GM12872 (cell line): ENCODE results near the gene PTPRCAP.

ENCODE experiments used
- TF ChIP-seq, protein P1 (sequence below): IDR thresholded peaks from 3 replicates; pipeline ENCODE4 v1.5.1; 2011; ENCODE audit warnings: low read depth, mild to moderate bottlenecking, low read length, moderate library complexity; ENCODE audit not compliant: insufficient read depth

PTPRCAP gene

GRCh38 chr11:67449116-67449844 lies 11.8 kb upstream of the PTPRCAP start:
- TF ChIP-seq, protein P1, sequence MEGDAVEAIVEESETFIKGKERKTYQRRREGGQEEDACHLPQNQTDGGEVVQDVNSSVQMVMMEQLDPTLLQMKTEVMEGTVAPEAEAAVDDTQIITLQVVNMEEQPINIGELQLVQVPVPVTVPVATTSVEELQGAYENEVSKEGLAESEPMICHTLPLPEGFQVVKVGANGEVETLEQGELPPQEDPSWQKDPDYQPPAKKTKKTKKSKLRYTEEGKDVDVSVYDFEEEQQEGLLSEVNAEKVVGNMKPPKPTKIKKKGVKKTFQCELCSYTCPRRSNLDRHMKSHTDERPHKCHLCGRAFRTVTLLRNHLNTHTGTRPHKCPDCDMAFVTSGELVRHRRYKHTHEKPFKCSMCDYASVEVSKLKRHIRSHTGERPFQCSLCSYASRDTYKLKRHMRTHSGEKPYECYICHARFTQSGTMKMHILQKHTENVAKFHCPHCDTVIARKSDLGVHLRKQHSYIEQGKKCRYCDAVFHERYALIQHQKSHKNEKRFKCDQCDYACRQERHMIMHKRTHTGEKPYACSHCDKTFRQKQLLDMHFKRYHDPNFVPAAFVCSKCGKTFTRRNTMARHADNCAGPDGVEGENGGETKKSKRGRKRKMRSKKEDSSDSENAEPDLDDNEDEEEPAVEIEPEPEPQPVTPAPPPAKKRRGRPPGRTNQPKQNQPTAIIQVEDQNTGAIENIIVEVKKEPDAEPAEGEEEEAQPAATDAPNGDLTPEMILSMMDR = no peak

GRCh38 chr11:67448220-67448609 lies 10.7 kb upstream of the PTPRCAP start:
- TF ChIP-seq, protein P1 = no peak

DNA sequence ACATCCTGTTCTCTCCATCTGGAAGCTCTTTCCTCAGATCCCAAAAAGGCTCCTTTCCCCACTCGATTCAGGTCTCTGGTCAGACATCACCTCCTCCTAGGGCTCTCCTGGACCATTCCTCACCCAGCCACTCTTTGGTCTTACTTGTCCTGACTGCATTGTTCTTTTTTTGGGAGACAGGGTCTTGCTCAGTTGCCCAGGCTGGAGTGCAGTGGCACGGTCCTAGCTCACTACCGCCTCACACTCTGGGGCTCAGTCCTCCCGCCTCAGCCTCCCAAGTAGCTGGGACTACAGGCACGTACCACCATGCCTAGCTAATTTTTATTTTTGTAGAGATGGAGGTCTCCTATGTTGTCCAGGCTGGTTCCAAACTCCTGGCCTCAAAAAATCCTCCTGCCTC lies 8.0 kb upstream of the PTPRCAP start:
- TF ChIP-seq, protein P1 = no peak

- TF ChIP-seq, protein P1 = no peak
Observed at GRCh38 chr11:67442504-67443404, 5.3 kb upstream of the PTPRCAP start.

DNA sequence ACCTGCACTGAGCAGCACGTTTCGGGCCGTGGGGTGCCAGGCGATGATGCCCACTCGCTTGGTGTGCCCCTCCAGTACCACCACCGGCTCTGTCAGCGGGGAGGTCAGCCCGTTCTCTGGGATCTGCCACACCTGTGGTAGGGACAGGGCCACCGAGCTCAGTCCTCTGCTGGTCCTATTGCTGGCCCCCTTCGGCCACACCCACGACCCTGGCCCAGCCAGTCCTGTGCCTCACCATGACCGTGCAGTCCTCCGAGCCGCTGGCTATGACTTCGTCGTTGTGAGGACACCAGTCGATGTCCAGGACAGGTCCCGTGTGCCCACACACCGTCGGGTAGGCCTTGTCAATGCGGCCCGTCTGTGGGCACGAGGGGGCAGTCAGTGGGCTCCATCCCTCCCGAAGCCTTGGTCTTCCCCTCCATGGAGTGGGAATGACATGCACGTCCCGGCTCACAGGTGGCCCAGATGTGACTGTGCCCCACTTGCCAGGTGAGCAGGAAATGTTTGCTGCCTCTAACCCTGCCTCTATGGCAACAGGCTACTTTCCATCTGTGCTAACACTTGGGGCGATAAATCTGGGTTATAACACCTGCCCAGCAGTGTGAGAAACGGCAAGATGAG lies 4.4 kb upstream of the PTPRCAP start:
- TF ChIP-seq, protein P1 = no peak

DNA sequence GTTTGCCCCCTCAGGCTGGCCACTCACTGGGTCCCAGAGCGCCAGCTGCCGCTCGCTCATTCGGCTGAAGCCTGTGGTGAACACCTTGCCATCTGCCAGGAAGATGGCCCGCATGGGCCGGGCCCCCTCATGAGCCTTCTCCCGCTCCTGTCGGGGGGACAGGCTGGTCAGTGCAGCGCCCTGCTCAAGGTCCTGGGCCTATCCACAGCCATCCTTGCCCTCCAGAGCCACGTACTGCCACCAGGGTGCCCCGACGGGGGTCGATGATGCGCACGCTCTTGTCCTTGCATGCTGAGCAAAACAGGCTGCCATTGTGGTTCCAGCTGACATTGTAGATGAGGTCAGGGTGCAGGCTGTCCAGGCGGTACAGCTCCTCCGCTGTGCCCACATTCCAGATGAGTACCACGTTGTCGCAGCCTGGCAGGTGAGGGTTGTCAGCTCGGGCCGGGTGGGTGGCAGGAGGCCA lies 3.6 kb upstream of the PTPRCAP start:
- TF ChIP-seq, protein P1 = no peak
